GM18870 (cell line): ENCODE results near the gene KIAA1755.

ENCODE experiments used
- ATAC-seq: cut with Tn5 transposase; IDR thresholded peaks from one replicate; pipeline ENCODE4 v1.9.1; 2021; ENCODE audit warnings: moderate library complexity; ENCODE audit not compliant: unreplicated experiment

The KIAA1755 gene

GRCh38 chr20:38207621-38208020 is 52.9 kb downstream of the KIAA1755 start:
- ATAC-seq, result no peak

GRCh38 chr20:38205001-38205400 is 55.5 kb downstream of the KIAA1755 start:
- ATAC-seq, result no peak

- no peak for ATAC-seq
Observed at GRCh38 chr20:38203981-38204357, 56.6 kb downstream of the KIAA1755 start.

- no peak for ATAC-seq
Observed at GRCh38 chr20:38203337-38203980, 57.1 kb downstream of the KIAA1755 start.

GRCh38 chr20:38202982-38203293 is 57.6 kb downstream of the KIAA1755 start:
- no peak for ATAC-seq

- ATAC-seq, result no peak
Observed at GRCh38 chr20:38202153-38202981, 58.2 kb downstream of the KIAA1755 start.

- no peak for ATAC-seq
Observed at GRCh38 chr20:38201356-38201755, 59.2 kb downstream of the KIAA1755 start.

GRCh38 chr20:38200646-38201045 is 59.9 kb downstream of the KIAA1755 start:
- ATAC-seq, result no peak

- ATAC-seq, result no peak
Observed at GRCh38 chr20:38199501-38200390, 60.8 kb downstream of the KIAA1755 start.

- ATAC-seq, result no peak
Observed at GRCh38 chr20:38198238-38198861, 62.2 kb downstream of the KIAA1755 start.

- ATAC-seq, result no peak
Observed at GRCh38 chr20:38197619-38198018, 62.9 kb downstream of the KIAA1755 start.

- no peak for ATAC-seq
Observed at GRCh38 chr20:38197217-38197616, 63.3 kb downstream of the KIAA1755 start.

GRCh38 chr20:38196592-38196991 is 63.9 kb downstream of the KIAA1755 start:
- no peak for ATAC-seq

- no peak for ATAC-seq
Observed at GRCh38 chr20:38196076-38196475, 64.5 kb downstream of the KIAA1755 start.

GRCh38 chr20:38195521-38195920 is 65.0 kb downstream of the KIAA1755 start:
- no peak for ATAC-seq

- ATAC-seq, result no peak
Observed at GRCh38 chr20:38194971-38195504, 65.5 kb downstream of the KIAA1755 start.

- ATAC-seq, result no peak
Observed at GRCh38 chr20:38193586-38194105, 66.9 kb downstream of the KIAA1755 start.

GRCh38 chr20:38192323-38192885 is 68.1 kb downstream of the KIAA1755 start:
- no peak for ATAC-seq

GRCh38 chr20:38191654-38192053 is 68.9 kb downstream of the KIAA1755 start:
- no peak for ATAC-seq

- ATAC-seq, result no peak
Observed at GRCh38 chr20:38190936-38191371, 69.6 kb downstream of the KIAA1755 start.
